HCT116 (cell line): ENCODE measurements around the gene RPS27L. TPM values are rescaled to one million over a fixed set of nuclear protein-coding genes. Genes with fewer than 3 reads are reported as not detected.

ENCODE experiments used
- ATAC-seq: fragments of 200-7000 bp; cut with Tn5 transposase; 2 replicates; pipeline ENCODE4 v1.9.1; 2020; ENCODE audit warnings: mild to moderate bottlenecking, moderate library complexity
- BruUV-seq: library from RNA; stranded (reverse); fragments of 400-500 nt; replicated peaks from 2 replicates; lab custom pipeline; 2021; lab: Mats Ljungman, UMichigan
- CTCF ChIA-PET: fragments of 300-600 bp; sonication (Branson Sonifier 250); formaldehyde crosslinking; loops from one replicate; lab custom pipeline; 2021; ENCODE audit warnings: antibody characterized with exemption; lab: Charles Lee
- POLR2A ChIA-PET: fragments of 300-600, 350-600 bp; sonication (Branson Sonifier 250); formaldehyde crosslinking; loops from one replicate; lab custom pipeline; 2021; ENCODE audit warnings: antibody characterized with exemption; lab: Charles Lee
- RAD21 ChIA-PET, 2 experiments: fragments of 300-600 bp; sonication (Branson Sonifier 250); formaldehyde crosslinking; loops; one replicate each; lab custom pipeline; 2023; ENCODE audit warnings: low total read pairs in 2 of 2; ENCODE audit not compliant: uncharacterized antibody in 2 of 2, unreplicated experiment in 2 of 2, low non-redundant PET in 1 of 2; lab: Charles Lee
- DNase-seq: peaks from one replicate; pipeline ENCODE4 v3.0.0-alpha.2; 2010; ENCODE audit warnings: low read depth, low spot score
- H2AFZ ChIP-seq: fragments of 200-600 bp; shearing (Covaris generic), sonication (generic); 2 replicates; pipeline ENCODE4 v1.6.1; 2017; ENCODE audit warnings: low read depth, mixed run types, mixed read lengths, antibody characterized with exemption, low read length; ENCODE audit not compliant: poor library complexity, severe bottlenecking
- H3K27ac ChIP-seq: 2 replicates; pipeline ENCODE4 v1.5.1; 2012; ENCODE audit warnings: low read depth, low read length
- H3K27me3 ChIP-seq: fragments of 200-600 bp; sonication (generic); 2 replicates; pipeline ENCODE4 v1.6.1; 2016; ENCODE audit warnings: mixed run types, low read length, mixed read lengths; ENCODE audit not compliant: insufficient read depth
- H3K36me3 ChIP-seq, 2 experiments: fragments of 200-500 bp in 1 of 2; fragments of 200-600 bp in 1 of 2; sonication (Bioruptor generic) in 1 of 2; sonication (generic) in 1 of 2; 2 replicates each; pipeline versions ENCODE4 v1.5.1 to v1.6.1; 2014 to 2016; ENCODE audit warnings: low read length in 2 of 2, inconsistent platforms in 1 of 2, mixed read lengths in 1 of 2, mixed run types in 1 of 2; ENCODE audit not compliant: insufficient read depth in 2 of 2, control insufficient read depth in 1 of 2
- H3K4me1 ChIP-seq, 2 experiments: fragments of 200-600 bp in 1 of 2; sonication (generic) in 1 of 2; 2 replicates each; pipeline versions ENCODE4 v1.5.1 to v1.6.1; 2012 to 2017; ENCODE audit warnings: low read length in 2 of 2, inconsistent platforms in 1 of 2, mild to moderate bottlenecking in 1 of 2, mixed read lengths in 1 of 2, mixed run types in 1 of 2, moderate library complexity in 1 of 2; ENCODE audit not compliant: insufficient read depth in 2 of 2, control insufficient read depth in 1 of 2
- H3K4me2 ChIP-seq: fragments of 200-600 bp; sonication (generic); 2 replicates; pipeline ENCODE4 v1.6.1; 2017; ENCODE audit warnings: mixed run types, low read length, mixed read lengths
- H3K4me3 ChIP-seq, 2 experiments: fragments of 200-600 bp in 1 of 2; sonication (generic) in 1 of 2; replicated peaks in 1 of 2; 2 replicates each; pipeline ENCODE4 v1.5.1; 2011 to 2016; ENCODE audit warnings: low read length in 2 of 2, control low read depth in 1 of 2, low read depth in 1 of 2, mild to moderate bottlenecking in 1 of 2, mixed read lengths in 1 of 2, mixed run types in 1 of 2
- H3K79me2 ChIP-seq: fragments of 200-600 bp; sonication (generic); 2 replicates; pipeline ENCODE4 v1.6.1; 2017; ENCODE audit warnings: mild to moderate bottlenecking, mixed run types, low read length, moderate library complexity, mixed read lengths; ENCODE audit not compliant: insufficient read depth
- H3K9ac ChIP-seq: fragments of 200-600 bp; sonication (generic); 2 replicates; pipeline ENCODE4 v1.6.1; 2016; ENCODE audit warnings: low read length, mixed read lengths
- H3K9me2 ChIP-seq: fragments of 200-600 bp; sonication (generic), shearing (Covaris generic); 2 replicates; pipeline ENCODE4 v1.6.1; 2017; ENCODE audit warnings: mixed run types, mild to moderate bottlenecking, moderate library complexity; ENCODE audit not compliant: insufficient read depth
- H3K9me3 ChIP-seq, 2 experiments: fragments of 200-500 bp in 1 of 2; fragments of 200-600 bp in 1 of 2; sonication (Bioruptor generic) in 1 of 2; sonication (generic) in 1 of 2; 2 replicates each; pipeline ENCODE4 v1.6.1; 2014 to 2017; ENCODE audit warnings: low read length in 2 of 2, mixed read lengths in 2 of 2, inconsistent platforms in 1 of 2, low read depth in 1 of 2, mild to moderate bottlenecking in 1 of 2, mixed run types in 1 of 2, moderate library complexity in 1 of 2; ENCODE audit not compliant: control insufficient read depth in 1 of 2, insufficient read depth in 1 of 2
- H4K20me1 ChIP-seq: fragments of 200-600 bp; sonication (generic), shearing (Covaris generic); 2 replicates; pipeline ENCODE4 v1.6.1; 2017; ENCODE audit warnings: mixed run types, mild to moderate bottlenecking, moderate library complexity; ENCODE audit not compliant: insufficient read depth
- ELF1 ChIP-seq: IDR thresholded peaks from 2 replicates; pipeline ENCODE4 v1.6.1; 2012; ENCODE audit warnings: low read depth, borderline replicate concordance
- EZH2phosphoT487 ChIP-seq: fragments of 200-600 bp; IDR thresholded peaks from 2 replicates; pipeline ENCODE4 v1.6.1; 2018; ENCODE audit warnings: antibody characterized with exemption, borderline replicate concordance
- FOSL1 ChIP-seq: IDR thresholded peaks from 2 replicates; pipeline ENCODE4 v1.6.1; 2012; ENCODE audit warnings: low read depth
- RAD21 ChIP-seq: IDR thresholded peaks from 2 replicates; pipeline ENCODE4 v1.6.1; 2012; ENCODE audit warnings: low read depth, mild to moderate bottlenecking
- REST ChIP-seq: IDR thresholded peaks from 2 replicates; pipeline ENCODE4 v1.6.1; 2012; ENCODE audit warnings: low read depth
- TCF7L2 ChIP-seq: IDR thresholded peaks from 2 replicates; pipeline ENCODE4 v1.7.0; 2011; ENCODE audit warnings: borderline replicate concordance, inconsistent platforms; ENCODE audit not compliant: insufficient read depth, insufficient read length; ENCODE audit errors: extremely low read depth
- YY1 ChIP-seq: IDR thresholded peaks from 2 replicates; pipeline ENCODE4 v1.6.1; 2011; ENCODE audit warnings: low read length, low read depth, moderate library complexity, mild to moderate bottlenecking; ENCODE audit not compliant: insufficient replicate concordance; ENCODE audit errors: extremely low read depth
- ZFX ChIP-seq: fragments of 450-650 bp; IDR thresholded peaks from 2 replicates; pipeline ENCODE4 v1.6.1; 2017
- intact Hi-C: fragments of 100-400 bp; cut with micrococcal nuclease; formaldehyde crosslinking; loops from 2 replicates; pipeline ENCODE4 v1.10.0; 2022
- total RNA-seq: library from RNA; stranded (reverse); gene quantifications from one replicate; pipeline ENCODE4 v1.2.1, GENCODE V29; 2021; ENCODE audit not compliant: unreplicated experiment

The RPS27L gene
- total RNA-seq, 1 experiment from 2014 or later = 139 TPM

GRCh38 chr15:63169788-63170187 lies 12.5 kb upstream of the RPS27L start:
- intact Hi-C loops = no loop called here
- Histone ChIP-seq H3K9me3 (no peaks in the 10 kb centered on the region), H2AFZ (no peak overlapping the region)
- TF ChIP-seq YY1 = no peak
- TF ChIP-seq, all 23 proteins: peak for 0
- DNase-seq = no peak
- no peak overlapping the region for H3K4me3 ChIP-seq
- no peaks in the 10 kb centered on the region for H3K36me3 ChIP-seq
- RAD21 ChIA-PET = no interaction called here
- CTCF ChIA-PET = no interaction called here
- ATAC-seq = no peak
- no peaks in the 10 kb centered on the region for H3K9me2 ChIP-seq
- no peak overlapping the region for H3K27ac ChIP-seq
- no peaks in the 10 kb centered on the region for H3K27me3 ChIP-seq
- H3K9ac ChIP-seq = no peak overlapping the region
- no TSS peak for BruUV-seq
- H4K20me1 ChIP-seq = no peaks in the 10 kb centered on the region
- no peaks in the 10 kb centered on the region for H3K4me1 ChIP-seq
- no peaks in the 10 kb centered on the region for H3K79me2 ChIP-seq
- H3K4me2 ChIP-seq = no peak overlapping the region
- POLR2A ChIA-PET = no interaction called here

GRCh38 chr15:63166219-63166618 lies 8.9 kb upstream of the RPS27L start:
- H3K79me2 ChIP-seq = no peaks in the 10 kb centered on the region
- no peak overlapping the region for H3K9ac ChIP-seq
- POLR2A ChIA-PET = no interaction called here
- H3K9me3 ChIP-seq = no peaks in the 10 kb centered on the region
- no peaks in the 10 kb centered on the region for H3K9me2 ChIP-seq
- no peaks in the 10 kb centered on the region for H3K4me1 ChIP-seq
- CTCF ChIA-PET = no interaction called here
- no TSS peak for BruUV-seq
- peak; percentile 54; the same call in 1 of the 2 replicates for ATAC-seq
- no peaks in the 10 kb centered on the region for H3K36me3 ChIP-seq
- no peak for DNase-seq
- no peaks in the 10 kb centered on the region for H4K20me1 ChIP-seq
- H3K4me2 ChIP-seq = no peak overlapping the region
- no peak overlapping the region for H3K4me3 ChIP-seq
- H3K27ac ChIP-seq = no peak overlapping the region
- TF ChIP-seq FOSL1 (no peak), TCF7L2 (no peak), RAD21 (0 out of 2 replicates have a peak, but pooled peaks have one; percentile 15), EZH2phosphoT487 (no peak), REST (no peak), ZFX (no peak), ELF1 (no peak)
- TF ChIP-seq, all 23 proteins: peak for 1
- intact Hi-C loops = no loop called here
- RAD21 ChIA-PET = no interaction called here
- Histone ChIP-seq H3K27me3 (no peaks in the 10 kb centered on the region), H2AFZ (no peak overlapping the region)
